SK-N-MC (cell line): ENCODE results near the gene STX1A.

Source experiments
- EZH2 ChIP-seq: fragments of 200-600 bp; sonication (generic); IDR thresholded peaks from one replicate; pipeline ENCODE4 v1.6.1; 2017; ENCODE audit warnings: antibody characterized with exemption
- FOXP2 ChIP-seq: optimal IDR thresholded peaks from 2 replicates; pipeline ENCODE3; 2011; ENCODE audit warnings: mild to moderate bottlenecking, moderate library complexity; ENCODE audit not compliant: insufficient read depth; ENCODE audit errors: extremely low read length, control extremely low read depth
- POLR2AphosphoS5 ChIP-seq: IDR thresholded peaks from 2 replicates; pipeline ENCODE4 v1.6.1; 2012; ENCODE audit warnings: mild to moderate bottlenecking, low read depth, low read length, borderline replicate concordance

DNA sequence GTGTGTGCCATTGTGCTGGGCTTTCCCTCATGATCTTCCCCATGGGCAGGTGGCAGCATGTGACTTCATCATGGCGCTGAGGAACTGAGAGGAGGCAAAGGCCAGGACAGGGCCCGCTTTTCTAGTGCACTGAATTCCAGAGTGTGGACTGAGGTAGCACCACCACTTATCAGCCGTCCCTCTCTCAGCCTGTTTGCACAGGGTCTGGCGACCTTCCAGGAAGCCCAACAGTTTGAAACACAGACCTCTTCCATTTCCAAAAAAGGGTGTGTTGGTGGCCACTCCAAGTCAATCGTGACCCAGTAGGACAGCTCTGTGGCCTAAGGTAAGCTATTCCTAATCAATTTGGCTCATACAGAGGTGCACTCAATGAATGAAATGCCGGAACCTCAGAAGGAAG is 40.6 kb downstream of the STX1A start:
- no peak for TF ChIP-seq POLR2AphosphoS5
- no peak for TF ChIP-seq EZH2
- TF ChIP-seq FOXP2, result no peak
